H1 (cell line): ENCODE results near the gene TTC27. TPM values are rescaled to one million over a fixed set of nuclear protein-coding genes. Genes with fewer than 3 reads are reported as not detected.

Source experiments
- CTCF ChIA-PET: fragments of 300-600 bp; sonication (Branson Sonifier 250); formaldehyde crosslinking; loops from one replicate; lab custom pipeline; 2021; ENCODE audit not compliant: partially characterized antibody; lab: Charles Lee
- POLR2A ChIA-PET: fragments of 300-600 bp; sonication (Branson Sonifier 250); formaldehyde crosslinking; loops from one replicate; lab custom pipeline; 2021; ENCODE audit warnings: inconsistent platforms; ENCODE audit not compliant: partially characterized antibody; lab: Charles Lee
- DNase-seq, 2 experiments: peaks; one replicate each; pipeline versions ENCODE4 v3.0.0 to v3.0.0-alpha.2; 2010 to 2022; ENCODE audit warnings: low spot score in 2 of 2, low read depth in 1 of 2, mixed read lengths in 1 of 2
- FAIRE-seq: peaks from 2 replicates; lab custom pipeline; 2011; peaks lifted over from hg19 to GRCh38; lab: Jason Lieb, UNC
- H2AFZ ChIP-seq: 2 replicates; pipeline ENCODE4 v1.8.1; 2012; ENCODE audit warnings: low read length, inconsistent platforms
- H2AK5ac ChIP-seq: 2 replicates; pipeline ENCODE4 v1.6.1; 2013; ENCODE audit warnings: low read depth, low read length
- H2BK120ac ChIP-seq: replicated peaks from 2 replicates; pipeline ENCODE3; 2013; ENCODE audit warnings: low read depth, low read length, inconsistent platforms
- H2BK12ac ChIP-seq: 2 replicates; pipeline ENCODE4 v1.6.1; 2013; ENCODE audit warnings: low read depth, low read length
- H2BK15ac ChIP-seq: 2 replicates; pipeline ENCODE4 v1.6.1; 2013; ENCODE audit warnings: low read length
- H2BK20ac ChIP-seq: 2 replicates; pipeline ENCODE4 v1.6.1; 2013; ENCODE audit warnings: low read length
- H2BK5ac ChIP-seq: 2 replicates; pipeline ENCODE4 v1.6.1; 2013; ENCODE audit warnings: low read depth, low read length
- H3K14ac ChIP-seq: 2 replicates; pipeline ENCODE4 v1.6.1; 2013; ENCODE audit warnings: inconsistent platforms; ENCODE audit not compliant: insufficient read length
- H3K18ac ChIP-seq: 2 replicates; pipeline ENCODE4 v1.6.1; 2013; ENCODE audit warnings: low read length; ENCODE audit errors: extremely low read depth
- H3K23ac ChIP-seq: 2 replicates; pipeline ENCODE4 v1.6.1; 2013; ENCODE audit warnings: inconsistent platforms; ENCODE audit not compliant: insufficient read length
- H3K23me2 ChIP-seq: 2 replicates; pipeline ENCODE4 v1.6.1; 2013; ENCODE audit warnings: low read depth, low read length
- H3K27ac ChIP-seq: 2 replicates; pipeline ENCODE4 v1.6.1; 2011; ENCODE audit warnings: low read depth, low read length, inconsistent platforms
- H3K27me3 ChIP-seq, 4 experiments: replicated peaks in 1 of 4; 1 replicate in 1 of 4; 2 replicates in 3 of 4; pipeline versions ENCODE4 v1.6.1 to v1.8.1; 2011 to 2013; ENCODE audit warnings: low read length in 3 of 4, mild to moderate bottlenecking in 3 of 4, inconsistent platforms in 2 of 4, mixed read lengths in 2 of 4, moderate library complexity in 1 of 4; ENCODE audit not compliant: control insufficient read depth in 3 of 4, insufficient read depth in 3 of 4; ENCODE audit errors: extremely low read depth in 1 of 4
- H3K36me3 ChIP-seq, 4 experiments: 2 replicates each; pipeline versions ENCODE4 v1.6.1 to v1.8.1; 2011 to 2013; ENCODE audit warnings: mild to moderate bottlenecking in 4 of 4, low read length in 3 of 4, moderate library complexity in 2 of 4, control low read depth in 1 of 4, inconsistent platforms in 1 of 4; ENCODE audit not compliant: insufficient read depth in 4 of 4, control insufficient read depth in 2 of 4
- H3K4ac ChIP-seq: replicated peaks from 2 replicates; pipeline ENCODE3; 2013; ENCODE audit warnings: low read length, low read depth, mixed read lengths, inconsistent platforms; ENCODE audit not compliant: insufficient read length
- H3K4me1 ChIP-seq, 4 experiments: replicated peaks in 1 of 4; 1 replicate in 1 of 4; 2 replicates in 3 of 4; pipeline versions ENCODE4 v1.6.1 to v1.8.1; 2011 to 2013; ENCODE audit warnings: low read length in 3 of 4, inconsistent platforms in 2 of 4, mixed read lengths in 1 of 4; ENCODE audit not compliant: insufficient read depth in 4 of 4, control insufficient read depth in 3 of 4
- H3K4me2 ChIP-seq, 2 experiments: 2 replicates each; pipeline versions ENCODE4 v1.6.1 to v1.8.1; 2011 to 2013; ENCODE audit warnings: low read depth in 2 of 2, low read length in 2 of 2, control low read depth in 1 of 2, inconsistent platforms in 1 of 2, mild to moderate bottlenecking in 1 of 2; ENCODE audit not compliant: insufficient read depth in 1 of 2
- H3K4me3 ChIP-seq, 4 experiments: fragments of 200-600, 300-600 bp in 1 of 4; sonication (generic), shearing (Covaris generic), sonication (Bioruptor Twin) in 1 of 4; 2 replicates each; pipeline versions ENCODE4 v1.5.1 to v1.8.1; 2011 to 2016; ENCODE audit warnings: low read length in 4 of 4, low read depth in 3 of 4, control low read depth in 2 of 4, inconsistent platforms in 2 of 4, mild to moderate bottlenecking in 2 of 4, mixed read lengths in 1 of 4, moderate library complexity in 1 of 4; ENCODE audit not compliant: insufficient read depth in 2 of 4; ENCODE audit errors: extremely low read depth in 1 of 4
- H3K56ac ChIP-seq: replicated peaks from 2 replicates; pipeline ENCODE3; 2013; ENCODE audit warnings: low read depth, mild to moderate bottlenecking, mixed read lengths, low read length, inconsistent platforms; ENCODE audit not compliant: insufficient read length
- H3K79me1 ChIP-seq: 2 replicates; pipeline ENCODE4 v1.6.1; 2013; ENCODE audit warnings: low read depth, low read length, control low read depth
- H3K79me2 ChIP-seq, 2 experiments: 2 replicates each; pipeline versions ENCODE4 v1.6.1 to v1.8.1; 2012 to 2013; ENCODE audit warnings: low read length in 2 of 2, mild to moderate bottlenecking in 2 of 2, inconsistent platforms in 1 of 2; ENCODE audit not compliant: insufficient read depth in 2 of 2, control insufficient read depth in 1 of 2
- H3K9ac ChIP-seq, 4 experiments: replicated peaks in 1 of 4; 1 replicate in 1 of 4; 2 replicates in 3 of 4; pipeline versions ENCODE4 v1.6.1 to v1.8.1; 2011 to 2013; ENCODE audit warnings: low read depth in 3 of 4, low read length in 3 of 4, control low read depth in 2 of 4, mild to moderate bottlenecking in 2 of 4, moderate library complexity in 2 of 4, inconsistent platforms in 1 of 4; ENCODE audit errors: extremely low read depth in 1 of 4
- H3K9me3 ChIP-seq, 2 experiments: 2 replicates each; pipeline versions ENCODE4 v1.6.1 to v1.8.1; 2012 to 2013; ENCODE audit warnings: mild to moderate bottlenecking in 2 of 2, moderate library complexity in 2 of 2, control low read depth in 1 of 2, inconsistent platforms in 1 of 2, low read depth in 1 of 2, low read length in 1 of 2, mixed read lengths in 1 of 2; ENCODE audit not compliant: insufficient read depth in 2 of 2
- H4K20me1 ChIP-seq, 2 experiments: replicated peaks in 1 of 2; 2 replicates each; pipeline versions ENCODE3 to v1.8.1; 2011 to 2013; ENCODE audit warnings: inconsistent platforms in 2 of 2, low read length in 2 of 2, mild to moderate bottlenecking in 1 of 2; ENCODE audit not compliant: insufficient read depth in 2 of 2, control insufficient read depth in 1 of 2
- H4K5ac ChIP-seq: 2 replicates; pipeline ENCODE4 v1.6.1; 2013; ENCODE audit warnings: low read length, low read depth, mixed read lengths, inconsistent platforms; ENCODE audit not compliant: insufficient read length
- H4K8ac ChIP-seq: 2 replicates; pipeline ENCODE4 v1.8.0; 2013; ENCODE audit warnings: mild to moderate bottlenecking, moderate library complexity, low read length, inconsistent platforms; ENCODE audit not compliant: insufficient read depth; ENCODE audit errors: extremely low read depth
- H4K91ac ChIP-seq: replicated peaks from 2 replicates; pipeline ENCODE3; 2013; ENCODE audit warnings: low read length, mixed read lengths, inconsistent platforms; ENCODE audit not compliant: insufficient read length
- BCL11A ChIP-seq, 2 experiments: IDR thresholded peaks; one replicate each; pipeline ENCODE4 v1.6.1; 2011; ENCODE audit warnings: low read depth in 2 of 2, low read length in 2 of 2, mild to moderate bottlenecking in 2 of 2
- CHD2 ChIP-seq: IDR thresholded peaks from 2 replicates; pipeline ENCODE4 v1.6.1; 2012; ENCODE audit warnings: low read length, improper control_type of control experiment
- CTBP2 ChIP-seq: IDR thresholded peaks from 2 replicates; pipeline ENCODE4 v1.7.0; 2011; ENCODE audit warnings: borderline replicate concordance, mild to moderate bottlenecking, moderate library complexity, mixed read lengths, low read length; ENCODE audit not compliant: insufficient read depth, insufficient read length
- JUN ChIP-seq: IDR thresholded peaks from 2 replicates; pipeline ENCODE4 v1.6.1; 2011; ENCODE audit warnings: low read depth, mild to moderate bottlenecking, improper control_type of control experiment, low read length
- RFX5 ChIP-seq: IDR thresholded peaks from 2 replicates; pipeline ENCODE4 v1.6.1; 2011; ENCODE audit warnings: low read depth, low read length, improper control_type of control experiment, borderline replicate concordance
- SAP30 ChIP-seq: fragments of 300-600 bp; sonication (generic); IDR thresholded peaks from 2 replicates; pipeline ENCODE4 v1.7.1; 2012; ENCODE audit warnings: low read length, moderate library complexity, mild to moderate bottlenecking, inconsistent platforms; ENCODE audit not compliant: insufficient read depth, insufficient replicate concordance
- TAF7 ChIP-seq: optimal IDR thresholded peaks from 2 replicates; pipeline ENCODE3; 2011; ENCODE audit warnings: low read depth, mild to moderate bottlenecking, inconsistent platforms, low read length, moderate library complexity, borderline replicate concordance
- TEAD4 ChIP-seq: IDR thresholded peaks from 2 replicates; pipeline ENCODE4 v1.6.1; 2012; ENCODE audit warnings: low read depth, low read length, inconsistent platforms, mixed read lengths
- polyA plus RNA-seq, 7 experiments: library from polyadenylated mRNA; depleted of rRNA in 3 of 7; stranded (reverse) in 5 of 7; unstranded in 2 of 7; fragments of >200 nt in 5 of 7; fragments of 200-250 nt in 2 of 7; gene quantifications; 1 replicate in 5 of 7; 2 replicates in 1 of 7; 4 replicates in 1 of 7; pipeline versions ENCODE4 v1.2.1 to v1.2.3, GENCODE V29; 2011 to 2013; ENCODE audit warnings: missing spikeins in 2 of 7, mixed read lengths in 2 of 7
- total RNA-seq: library from RNA; stranded (reverse); fragmentation: NEBNext Ultra II Directional; extraction: Animal tissue kit (Norgen Biotek cat#: 25700); gene quantifications from 2 replicates; pipeline ENCODE4 v1.2.1, GENCODE V29; 2021

The TTC27 gene
- total and polyA plus RNA-seq, 2 of the 8 experiments (the other 6 are each of a cell fraction or from before 2014, with no cell fraction given), result 13.8 to 29.1 TPM

- Histone ChIP-seq H4K8ac (no peak overlapping the region), H3K79me2 (no peaks in the 10 kb centered on the region), H3K27ac (no peak overlapping the region), H3K14ac (no peak overlapping the region), H4K5ac (no peak overlapping the region), H2BK5ac (no peak overlapping the region), H2BK20ac (no peak overlapping the region), H3K4ac (no peak overlapping the region), H2BK12ac (no peak overlapping the region), H3K36me3 (no peaks in the 10 kb centered on the region; a peak in 1 of 8 replicates), H3K4me2 (no peak overlapping the region), H2BK15ac (no peak overlapping the region), H3K27me3 (no peaks in the 10 kb centered on the region), H3K9me3 (no peaks in the 10 kb centered on the region), H4K91ac (no peak overlapping the region), H2AK5ac (no peak overlapping the region), H2AFZ (no peak overlapping the region), H4K20me1 (no peaks in the 10 kb centered on the region), H3K79me1 (no peaks in the 10 kb centered on the region), H2BK120ac (no peak overlapping the region), H3K18ac (no peak overlapping the region), H3K23ac (no peak overlapping the region), H3K56ac (no peak overlapping the region), H3K23me2 (no peaks in the 10 kb centered on the region), H3K4me3 (no peak overlapping the region), H3K9ac (no peak overlapping the region), H3K4me1 (no peaks in the 10 kb centered on the region)
- DNase-seq (no peak), FAIRE-seq (no peak)
- CTCF ChIA-PET, result interaction anchor here (1.1 to 1.8 kb wide), 2 partner anchors 11 to 24 kb away, joined by 4 read pairs; no protein-coding TSS in a partner anchor
- no peak for TF ChIP-seq TAF7
- no peak for TF ChIP-seq CHD2
- no peak for TF ChIP-seq BCL11A (IDR thresholded peaks at IDR 0.05; ENCODE audit: low read depth in 2 of 2, low read length in 2 of 2)
- TF ChIP-seq CTBP2, result no peak
- no peak for TF ChIP-seq SAP30
- TF ChIP-seq JUN, result no peak
- TF ChIP-seq RFX5, result no peak
- TF ChIP-seq TEAD4, result no peak
- POLR2A ChIA-PET, result no interaction called here
These were observed 88.7 kb downstream of the TTC27 start for GRCh38 chr2:32716598-32716997.
